ENCODE results near the gene LINC00237. TPM values are rescaled to one million over a fixed set of nuclear protein-coding genes. Genes with fewer than 3 reads are reported as not detected.

LINC00237 gene
- total and polyA plus RNA-seq, 10 donors, result 0.05 TPM; not detected in 9

- WGBS, 5 donors, result 58 to 75% (median 72%) methylated on average over 5 to 6 of the region's 6 CpGs
- H3K36me3 ChIP-seq, result no peaks in the 10 kb centered on the region
- TF ChIP-seq POLR2AphosphoS5 (IDR thresholded peaks at IDR 0.05) (no peak), POLR2A (IDR thresholded peaks at IDR 0.05) (no peak), CTCF (IDR thresholded peaks at IDR 0.05 in 8 of 11, conservative IDR thresholded peaks at IDR 0.05 in 3 of 11) (no peak)
These were observed 53.5 kb downstream of the LINC00237 start for GRCh38 chr20:21052686-21053001.

GRCh38 chr20:21052241-21052640 lies 53.9 kb downstream of the LINC00237 start:
- 82 to 91% (median 83%) methylated on average over 3 to 5 of the region's 5 CpGs for WGBS, 5 donors
- peaks cover 0 to 32% (median 5%) of the 10 kb centered on the region in 7 donors for H3K27me3 ChIP-seq (replicated peaks in 1 of 7)
- no peaks in the 10 kb centered on the region for H3K36me3 ChIP-seq
- no peaks in the 10 kb centered on the region for H3K9me3 ChIP-seq
- no peak overlapping the region for H3K27ac ChIP-seq
- no peaks in the 10 kb centered on the region for H3K4me1 ChIP-seq
- intact Hi-C loops (cut with DNase I; ENCODE audit: low total_unique reads), result no loop called here
- H3K4me3 ChIP-seq, result no peak overlapping the region
- DNase-seq, result no peak
- TF ChIP-seq POLR2A (IDR thresholded peaks at IDR 0.05) (no peak), CTCF (IDR thresholded peaks at IDR 0.05 in 8 of 11, conservative IDR thresholded peaks at IDR 0.05 in 3 of 11) (no peak), POLR2AphosphoS5 (IDR thresholded peaks at IDR 0.05) (no peak)

More at GRCh38 chr20:21052686-21053001, 53.5 kb downstream of the LINC00237 start:
- Histone ChIP-seq H3K27ac (no peak overlapping the region), H3K4me3 (no peak overlapping the region), H3K4me1 (no peaks in the 10 kb centered on the region), H3K9me3 (no peaks in the 10 kb centered on the region), H3K27me3 (replicated peaks in 1 of 7) (peaks cover 0 to 28% (median 5%) of the 10 kb centered on the region in 7 donors)
- intact Hi-C loops (cut with DNase I; ENCODE audit: low total_unique reads), result no loop called here
- no peak for DNase-seq

DNA sequence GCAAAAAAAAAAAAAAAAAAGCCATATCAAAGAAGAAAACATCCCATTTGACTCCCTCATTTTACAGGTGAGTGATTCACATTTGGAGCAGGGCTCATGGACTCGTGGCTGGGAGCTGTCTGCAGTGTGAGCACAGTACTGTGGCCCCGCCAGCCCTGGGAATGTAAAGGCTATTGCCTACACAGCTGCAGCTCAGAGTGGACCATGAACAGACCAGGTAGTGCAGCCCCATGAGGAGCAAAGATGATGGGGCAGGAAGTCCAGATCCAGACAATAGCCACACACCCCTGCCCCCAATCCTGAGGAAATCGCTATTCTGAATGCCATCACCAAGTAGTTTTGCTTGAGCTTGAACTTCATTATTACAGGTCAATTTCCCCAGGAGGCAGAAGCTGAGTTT lies 55.4 kb downstream of the LINC00237 start:
- H3K27ac ChIP-seq, result no peak overlapping the region
- H3K9me3 ChIP-seq, result no peaks in the 10 kb centered on the region
- no peak overlapping the region for H3K4me3 ChIP-seq
- no peaks in the 10 kb centered on the region for H3K4me1 ChIP-seq
- 82 to 89% (median 82%) methylated on average over 3 of the region's 3 CpGs for WGBS, 5 donors
- intact Hi-C loops (cut with DNase I; ENCODE audit: low total_unique reads), result no loop called here
- TF ChIP-seq POLR2A (IDR thresholded peaks at IDR 0.05) (no peak), CTCF (IDR thresholded peaks at IDR 0.05 in 8 of 11, conservative IDR thresholded peaks at IDR 0.05 in 3 of 11) (no peak), POLR2AphosphoS5 (IDR thresholded peaks at IDR 0.05) (no peak)
- H3K27me3 ChIP-seq (replicated peaks in 1 of 7), result peaks cover 0 to 47% (median 5%) of the 10 kb centered on the region in 7 donors
- no peak for DNase-seq
- H3K36me3 ChIP-seq, result no peaks in the 10 kb centered on the region

GRCh38 chr20:21049305-21049828 lies 56.8 kb downstream of the LINC00237 start:
- no peak overlapping the region for H3K4me3 ChIP-seq
- WGBS, 5 donors, result 80 to 94% (median 93%) methylated on average over 6 of the region's 6 CpGs
- no peaks in the 10 kb centered on the region for H3K4me1 ChIP-seq
- no peaks in the 10 kb centered on the region for H3K9me3 ChIP-seq
- intact Hi-C loops (cut with DNase I; ENCODE audit: low total_unique reads), result no loop called here
- peaks cover 0 to 47% (median 5%) of the 10 kb centered on the region in 7 donors for H3K27me3 ChIP-seq (replicated peaks in 1 of 7)
- no peak for DNase-seq
- TF ChIP-seq POLR2A (IDR thresholded peaks at IDR 0.05), result no peak
- no peak for TF ChIP-seq CTCF (IDR thresholded peaks at IDR 0.05 in 8 of 11, conservative IDR thresholded peaks at IDR 0.05 in 3 of 11)
- TF ChIP-seq POLR2AphosphoS5 (IDR thresholded peaks at IDR 0.05), result no peak
- no peaks in the 10 kb centered on the region for H3K36me3 ChIP-seq
- no peak overlapping the region for H3K27ac ChIP-seq
